ES-I3 (cell line): ENCODE data around the gene C2orf66.

Source experiments
- H3K36me3 ChIP-seq: 2 replicates; pipeline ENCODE4 v1.6.1; 2013; ENCODE audit warnings: mild to moderate bottlenecking, low read length, control low read depth, moderate library complexity; ENCODE audit not compliant: insufficient read depth
- H3K4me1 ChIP-seq: 2 replicates; pipeline ENCODE4 v1.6.1; 2013; ENCODE audit warnings: mild to moderate bottlenecking, control low read depth, low read length; ENCODE audit not compliant: insufficient read depth
- H3K9ac ChIP-seq: 2 replicates; pipeline ENCODE4 v1.6.1; 2013; ENCODE audit warnings: low read depth, mild to moderate bottlenecking, low read length, moderate library complexity
- H3K9me3 ChIP-seq: 2 replicates; pipeline ENCODE4 v1.6.1; 2013; ENCODE audit warnings: mild to moderate bottlenecking, low read length, moderate library complexity; ENCODE audit not compliant: control insufficient read depth, insufficient read depth

The C2orf66 gene

GRCh38 chr2:196808083-196808665 is 981 bp downstream of the C2orf66 start:
- Histone ChIP-seq H3K9me3 (no peaks in the 10 kb centered on the region), H3K4me1 (no peaks in the 10 kb centered on the region), H3K9ac (no peak overlapping the region), H3K36me3 (no peaks in the 10 kb centered on the region)

- no peaks in the 10 kb centered on the region for H3K9me3 ChIP-seq
- H3K36me3 ChIP-seq = no peaks in the 10 kb centered on the region
- no peaks in the 10 kb centered on the region for H3K4me1 ChIP-seq
- no peak overlapping the region for H3K9ac ChIP-seq
Measured at GRCh38 chr2:196804381-196804780, 4.8 kb downstream of the C2orf66 start.

GRCh38 chr2:196802401-196802800 is 6.8 kb downstream of the C2orf66 start:
- Histone ChIP-seq H3K9me3 (no peaks in the 10 kb centered on the region), H3K36me3 (no peaks in the 10 kb centered on the region), H3K9ac (no peak overlapping the region), H3K4me1 (no peaks in the 10 kb centered on the region)

GRCh38 chr2:196801674-196802261 is 7.4 kb downstream of the C2orf66 start:
- no peaks in the 10 kb centered on the region for H3K4me1 ChIP-seq
- 0 out of 2 replicates have a peak, but pooled peaks cover 4% of the 10 kb centered on the region for H3K36me3 ChIP-seq
- no peak overlapping the region for H3K9ac ChIP-seq
- no peaks in the 10 kb centered on the region for H3K9me3 ChIP-seq

DNA sequence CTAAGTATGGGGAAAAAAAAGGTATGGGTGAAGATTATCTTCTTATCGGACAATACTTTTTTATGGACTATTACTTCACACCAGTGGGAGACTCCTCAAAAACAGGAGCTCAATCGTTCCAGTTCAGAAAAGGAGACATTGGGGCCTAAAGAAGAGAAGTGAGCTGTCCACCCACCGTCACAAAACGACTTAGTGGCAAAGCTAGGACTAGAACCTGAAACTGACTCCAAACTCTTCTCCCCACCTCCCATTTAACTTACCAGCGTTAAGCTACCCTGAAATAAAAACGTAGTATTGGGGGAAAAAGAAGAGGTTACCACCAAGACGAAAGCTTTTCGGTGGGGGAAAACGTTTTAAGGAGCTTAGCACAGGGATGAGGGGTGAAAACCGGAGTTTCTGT is 10.2 kb downstream of the C2orf66 start:
- no peaks in the 10 kb centered on the region for H3K9me3 ChIP-seq
- no peaks in the 10 kb centered on the region for H3K4me1 ChIP-seq
- peak overlapping the region; percentile 72 for H3K9ac ChIP-seq
- 0 out of 2 replicates have a peak, but pooled peaks cover 4% of the 10 kb centered on the region for H3K36me3 ChIP-seq

DNA sequence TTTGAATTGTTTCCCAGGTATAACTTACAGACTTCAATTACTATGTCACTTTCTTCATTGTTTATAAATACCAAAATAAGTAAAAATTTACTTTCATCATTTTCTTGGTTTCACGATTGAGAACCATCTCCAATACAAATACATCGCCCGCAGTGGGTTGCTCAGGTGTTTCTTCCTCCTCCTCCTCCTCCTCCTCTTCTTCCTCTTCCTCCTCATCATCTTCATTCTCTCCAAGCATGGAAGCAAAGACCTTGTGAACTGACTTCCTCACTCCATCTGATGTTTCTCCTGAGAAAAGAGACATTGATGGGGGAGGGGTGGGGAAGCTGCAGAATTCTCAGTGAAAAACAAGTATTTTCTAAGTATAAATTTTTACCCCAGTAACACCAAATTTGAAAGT is 16.3 kb downstream of the C2orf66 start:
- Histone ChIP-seq H3K9me3 (no peaks in the 10 kb centered on the region), H3K36me3 (peaks cover 9% of the 10 kb centered on the region), H3K4me1 (no peaks in the 10 kb centered on the region), H3K9ac (no peak overlapping the region)

- peaks cover 15% of the 10 kb centered on the region for H3K36me3 ChIP-seq
Measured at GRCh38 chr2:196783431-196784094, 25.6 kb downstream of the C2orf66 start.

GRCh38 chr2:196767101-196767500 is 42.1 kb downstream of the C2orf66 start:
- Histone ChIP-seq H3K9me3 (no peaks in the 10 kb centered on the region), H3K4me1 (no peaks in the 10 kb centered on the region), H3K36me3 (peaks cover 14% of the 10 kb centered on the region), H3K9ac (no peak overlapping the region)

More at GRCh38 chr2:196783431-196784094, 25.6 kb downstream of the C2orf66 start:
- no peaks in the 10 kb centered on the region for H3K9me3 ChIP-seq
- no peak overlapping the region for H3K9ac ChIP-seq
- no peaks in the 10 kb centered on the region for H3K4me1 ChIP-seq

GRCh38 chr2:196759378-196759706 is 49.8 kb downstream of the C2orf66 start:
- H3K36me3 ChIP-seq = peaks cover 4% of the 10 kb centered on the region
- H3K9ac ChIP-seq = no peak overlapping the region
- no peaks in the 10 kb centered on the region for H3K9me3 ChIP-seq
- H3K4me1 ChIP-seq = no peaks in the 10 kb centered on the region

- no peaks in the 10 kb centered on the region for H3K4me1 ChIP-seq
- peaks cover 4% of the 10 kb centered on the region for H3K36me3 ChIP-seq
- no peaks in the 10 kb centered on the region for H3K9me3 ChIP-seq
- no peak overlapping the region for H3K9ac ChIP-seq
Measured at GRCh38 chr2:196758474-196759377, 50.4 kb downstream of the C2orf66 start.
